Spleen (tissue), 7 donors: ENCODE data around the gene PLEKHH1.

ENCODE experiments used
- CTCF ChIP-seq, 11 experiments: fragments of 200-600 bp in 7 of 11; fragments of 450-650 bp in 4 of 11; sonication (generic) in 4 of 11; IDR thresholded peaks in 8 of 11; conservative IDR thresholded peaks in 3 of 11; 1 replicate in 7 of 11; 2 replicates in 4 of 11; pipeline versions ENCODE4 v1.4.0 to v1.8.0; 2016 to 2021; ENCODE audit warnings: antibody characterized with exemption in 11 of 11, inconsistent platforms in 4 of 11, mild to moderate bottlenecking in 1 of 11
- POLR2A ChIP-seq, 3 donors: fragments of 450-650 bp; IDR thresholded peaks; one replicate each; pipeline ENCODE4 v1.5.1; 2017; ENCODE audit warnings: antibody characterized with exemption in 3 of 3, mild to moderate bottlenecking in 1 of 3
- donor health status: DM: no; HTN: no; CAD: no; lungs with moderate emphysema.
- donor health status: DM: no; HTN: no; CAD: no.
- donor health status: DM: no; HTN: no; CAD: no.

GRCh38 chr14:67510836-67511235 is 22.3 kb upstream of the PLEKHH1 start:
- TF ChIP-seq CTCF (IDR thresholded peaks at IDR 0.05 in 8 of 11, conservative IDR thresholded peaks at IDR 0.05 in 3 of 11) (no peak), POLR2A (IDR thresholded peaks at IDR 0.05) (no peak)
